NCI-H2227 treated with DMSO at 0.1 percent for 48 hours (cell line): ENCODE results near the gene SAPCD1.

Source experiments
- DNase-seq: peaks from one replicate; lab custom pipeline; 2025; lab: John Stamatoyannopoulos, UW

Gene SAPCD1

GRCh38 chr6:31762356-31762755, at the start of gene SAPCD1:
SAPCD1 (plus strand) TSS chr6:31762656; CDS start chr6:31763055, 399 bp downstream.
- DNase-seq = no peak

GRCh38 chr6:31713465-31713864, 49.0 kb upstream of the SAPCD1 start:
- DNase-seq = no peak

DNA sequence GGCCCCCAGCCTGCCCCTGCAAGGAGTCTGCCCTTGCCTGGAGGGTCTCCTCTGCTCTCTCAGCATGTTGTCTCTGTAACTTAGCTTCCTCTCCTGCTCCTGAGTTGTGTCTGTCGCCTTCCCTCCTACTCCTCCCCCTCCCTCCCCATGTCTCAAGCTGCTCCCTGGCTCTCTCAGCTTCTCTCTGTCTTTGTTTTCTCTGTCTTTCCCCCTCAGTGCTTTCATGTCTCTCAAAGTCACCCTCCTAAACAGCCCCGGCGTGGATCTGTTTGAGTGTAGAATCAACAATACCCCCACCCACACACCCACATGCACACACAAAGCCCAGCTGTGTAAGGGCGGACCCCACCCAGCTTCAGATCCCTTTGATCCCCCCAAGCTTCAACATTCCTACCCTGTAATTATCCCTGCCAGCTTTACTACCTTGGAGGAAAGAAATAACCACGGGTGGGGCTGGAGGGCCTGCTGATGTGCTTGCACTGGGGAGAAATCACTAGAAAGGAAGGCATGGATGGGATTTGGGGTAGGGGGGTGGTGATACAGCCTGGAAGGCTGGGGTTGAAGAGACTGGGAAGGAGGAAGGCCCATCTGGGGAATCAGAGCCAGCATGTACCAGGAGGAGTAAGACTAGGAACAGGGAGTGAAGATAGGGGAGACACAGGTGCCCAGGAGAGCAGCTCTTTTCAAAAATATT, 48.3 kb upstream of the SAPCD1 start:
- peak; percentile 95 for DNase-seq

DNA sequence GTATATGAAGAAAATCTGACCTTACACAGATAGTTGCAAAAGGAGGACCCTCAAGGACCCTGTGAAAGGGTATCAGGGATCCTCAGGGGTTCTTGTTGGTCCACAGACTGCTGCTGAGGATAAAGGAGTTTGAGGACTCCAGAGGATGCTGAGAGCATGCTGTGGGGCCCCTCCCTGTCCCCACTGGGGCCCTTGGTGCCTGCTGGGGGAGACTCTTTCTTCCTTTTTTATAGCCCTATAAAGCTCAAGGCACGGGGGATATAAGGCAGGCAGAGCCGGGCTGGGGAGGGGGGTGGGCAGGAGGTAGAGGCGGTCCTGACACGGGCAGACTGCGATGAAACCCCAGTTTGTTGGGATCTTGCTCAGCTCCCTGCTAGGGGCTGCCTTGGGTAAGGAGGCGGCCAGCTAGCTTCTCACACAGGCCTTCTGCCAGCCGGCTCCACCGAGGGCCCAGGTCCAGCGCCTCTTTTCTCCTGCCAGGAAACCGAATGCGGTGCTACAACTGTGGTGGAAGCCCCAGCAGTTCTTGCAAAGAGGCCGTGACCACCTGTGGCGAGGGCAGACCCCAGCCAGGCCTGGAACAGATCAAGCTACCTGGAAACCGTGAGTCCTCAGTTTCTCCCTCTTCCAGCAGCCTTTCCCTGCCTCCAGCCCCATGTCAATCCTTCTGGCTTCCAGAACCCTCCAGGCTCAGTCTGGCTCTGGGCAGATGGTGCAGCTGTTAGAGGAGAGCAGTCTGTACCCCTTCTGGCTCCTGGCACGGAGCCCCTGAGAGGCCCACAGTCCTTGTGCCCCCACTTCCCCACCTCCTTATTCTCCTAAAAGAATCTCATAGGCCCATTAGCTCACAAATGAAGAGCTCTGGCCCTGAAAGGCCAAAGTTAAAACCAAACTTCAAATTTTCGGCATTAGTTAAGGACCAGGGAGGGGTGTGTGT, 47.2 kb upstream of the SAPCD1 start, which contains the start of gene LY6G6D:
LY6G6D (plus strand) TSS at position 327 of the 937 bp plus-strand sequence; CDS start at position 335, 8 bp downstream.
- DNase-seq = no peak

- no peak for DNase-seq
These were observed 44.8 kb upstream of the SAPCD1 start for GRCh38 chr6:31717499-31718222.

- no peak for DNase-seq
These were observed 44.2 kb upstream of the SAPCD1 start for GRCh38 chr6:31718265-31718664.

DNA sequence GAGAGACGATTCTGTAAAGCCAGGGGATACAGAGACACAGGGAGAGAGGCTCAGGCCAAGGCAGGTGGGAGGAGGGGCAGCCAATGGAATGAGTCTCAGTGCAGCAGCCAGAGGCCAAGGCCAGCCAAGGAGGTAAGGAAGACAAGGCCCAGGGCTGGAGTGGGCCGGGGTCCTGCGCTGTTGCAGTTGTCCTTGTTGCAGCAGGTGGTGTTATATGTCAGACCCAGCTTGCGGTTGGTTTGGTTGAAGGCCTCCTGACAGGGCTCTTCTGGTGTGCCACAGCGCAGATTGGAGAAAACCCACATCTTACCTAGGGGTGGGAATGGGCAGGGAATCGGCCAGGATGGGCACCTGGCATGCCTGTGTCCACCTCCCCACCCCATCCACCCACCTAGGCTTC, 43.5 kb upstream of the SAPCD1 start:
- DNase-seq = no peak

DNA sequence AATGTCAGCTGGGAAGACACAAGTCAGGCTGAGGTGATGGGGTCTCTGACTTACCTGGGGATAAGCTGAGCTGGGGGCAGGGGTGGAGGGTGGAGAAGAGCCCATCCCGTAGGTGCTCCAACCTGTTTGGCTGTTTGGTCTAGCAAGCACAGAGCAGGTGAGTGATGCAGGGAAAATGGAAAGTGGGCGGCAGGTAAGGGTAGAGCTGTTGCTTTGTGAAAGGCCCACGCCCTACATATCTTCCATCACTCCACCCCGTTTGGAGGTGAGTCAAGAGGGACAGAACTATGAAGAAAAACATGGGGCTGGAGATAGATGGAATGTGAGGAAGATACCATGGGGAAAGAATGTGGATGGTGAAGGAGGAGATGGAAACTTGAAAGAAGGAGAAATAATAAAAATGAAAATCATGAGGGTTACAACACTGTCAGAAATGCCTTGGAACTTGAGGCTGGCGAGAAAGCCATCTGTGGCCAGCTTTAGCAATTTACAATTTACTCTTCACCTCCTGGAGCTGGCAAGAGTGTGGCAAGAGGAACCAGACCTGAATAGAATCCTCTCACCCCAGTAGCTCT, 42.2 kb upstream of the SAPCD1 start:
- no peak for DNase-seq

GRCh38 chr6:31721351-31722020, 41.0 kb upstream of the SAPCD1 start, which contains the start of gene LY6G6C:
LY6G6C (minus strand) TSS chr6:31721746; CDS start chr6:31721679, 67 bp downstream.
- no peak for DNase-seq

DNA sequence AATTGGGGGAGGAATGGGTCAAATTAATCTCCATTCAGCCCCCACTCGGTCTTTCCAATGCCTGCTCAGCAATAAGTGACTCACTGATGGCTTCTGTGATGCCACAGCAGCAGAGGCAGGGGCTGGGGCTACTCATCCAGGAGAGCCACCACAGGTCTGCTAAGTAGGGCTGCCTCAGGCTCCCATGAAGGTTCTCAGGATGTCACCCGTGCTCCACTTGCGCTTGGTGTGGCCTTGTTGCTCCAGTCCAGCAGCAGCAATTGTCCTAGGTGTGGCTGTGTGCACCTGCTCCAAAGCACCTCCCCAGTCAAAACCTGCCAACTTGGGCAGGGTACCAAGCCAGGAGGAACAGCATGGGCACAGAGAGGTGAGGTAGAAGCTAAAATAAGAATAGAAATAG, 40.3 kb upstream of the SAPCD1 start:
- no peak for DNase-seq

- DNase-seq = no peak
These were observed 39.0 kb upstream of the SAPCD1 start, which contains the start of gene MPIG6B for GRCh38 chr6:31723245-31723979. MPIG6B (plus strand) TSS chr6:31723373; CDS start chr6:31723384, 11 bp downstream.

DNA sequence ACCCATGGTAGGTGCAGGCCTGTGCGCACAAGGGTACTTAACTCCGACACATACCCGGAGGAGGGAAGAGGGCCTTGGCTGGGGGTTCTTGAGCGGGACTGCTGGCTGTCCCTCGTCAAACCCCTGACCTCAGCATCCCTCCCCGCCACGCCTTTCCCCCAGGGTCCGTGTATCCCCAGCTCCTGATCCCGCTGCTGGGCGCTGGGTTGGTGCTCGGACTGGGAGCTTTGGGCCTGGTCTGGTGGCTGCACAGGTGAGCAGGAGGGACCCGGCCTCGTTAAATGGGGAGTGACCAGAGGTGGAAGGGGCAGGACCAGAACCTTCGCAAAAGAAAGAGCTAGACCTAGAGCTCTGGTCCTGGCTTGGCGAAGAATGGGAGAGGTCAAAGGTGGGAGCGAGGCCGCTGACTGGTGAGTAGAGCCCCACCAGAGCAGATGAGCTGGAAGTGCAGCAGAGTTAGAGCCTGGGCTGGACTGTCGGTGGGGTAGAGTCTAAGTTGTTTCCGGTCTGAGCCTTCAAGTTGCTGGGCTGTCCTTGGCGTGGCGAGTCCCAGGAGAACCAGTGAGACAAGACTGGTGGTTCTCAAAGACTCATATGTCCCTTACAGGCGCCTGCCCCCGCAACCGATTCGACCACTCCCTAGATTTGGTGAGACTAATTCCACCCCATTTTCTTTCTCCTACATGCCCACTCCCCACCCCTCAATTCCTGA, 38.3 kb upstream of the SAPCD1 start:
- DNase-seq = no peak

GRCh38 chr6:31725502-31726350, 36.7 kb upstream of the SAPCD1 start:
- no peak for DNase-seq

DNA sequence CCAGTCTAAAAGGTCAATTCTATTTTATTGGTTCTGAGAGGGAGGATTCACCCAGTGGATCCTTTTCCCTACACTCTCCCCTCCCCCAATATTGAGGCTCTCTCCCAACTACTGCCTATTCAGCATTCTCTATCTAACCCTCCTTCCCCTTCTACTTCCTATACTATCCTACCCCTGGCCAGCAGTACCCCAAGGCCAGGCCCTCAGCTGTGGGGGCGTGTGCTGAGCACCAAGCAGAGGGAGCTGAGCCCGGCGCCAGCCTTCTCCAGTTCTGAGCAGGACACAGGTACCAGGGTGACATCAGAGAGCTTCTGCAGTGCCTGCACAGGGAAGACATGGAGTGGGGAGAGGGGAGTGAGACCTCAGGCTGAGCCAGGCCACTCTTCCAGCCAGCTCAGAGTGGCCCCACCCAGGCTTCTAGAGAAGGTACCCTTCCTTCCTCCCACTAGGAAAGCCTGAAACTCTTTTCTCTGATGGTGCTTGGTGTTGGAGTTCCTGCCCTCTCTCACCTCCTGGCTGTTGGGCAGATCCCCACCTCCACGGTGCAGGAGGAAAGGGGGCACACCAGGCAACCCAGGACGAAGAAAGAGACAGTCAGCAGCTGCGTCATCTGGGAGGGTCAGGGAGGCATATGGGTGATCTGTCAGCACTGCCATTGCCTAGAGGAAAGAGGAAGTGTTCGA, 35.3 kb upstream of the SAPCD1 start:
- no peak for DNase-seq

DNA sequence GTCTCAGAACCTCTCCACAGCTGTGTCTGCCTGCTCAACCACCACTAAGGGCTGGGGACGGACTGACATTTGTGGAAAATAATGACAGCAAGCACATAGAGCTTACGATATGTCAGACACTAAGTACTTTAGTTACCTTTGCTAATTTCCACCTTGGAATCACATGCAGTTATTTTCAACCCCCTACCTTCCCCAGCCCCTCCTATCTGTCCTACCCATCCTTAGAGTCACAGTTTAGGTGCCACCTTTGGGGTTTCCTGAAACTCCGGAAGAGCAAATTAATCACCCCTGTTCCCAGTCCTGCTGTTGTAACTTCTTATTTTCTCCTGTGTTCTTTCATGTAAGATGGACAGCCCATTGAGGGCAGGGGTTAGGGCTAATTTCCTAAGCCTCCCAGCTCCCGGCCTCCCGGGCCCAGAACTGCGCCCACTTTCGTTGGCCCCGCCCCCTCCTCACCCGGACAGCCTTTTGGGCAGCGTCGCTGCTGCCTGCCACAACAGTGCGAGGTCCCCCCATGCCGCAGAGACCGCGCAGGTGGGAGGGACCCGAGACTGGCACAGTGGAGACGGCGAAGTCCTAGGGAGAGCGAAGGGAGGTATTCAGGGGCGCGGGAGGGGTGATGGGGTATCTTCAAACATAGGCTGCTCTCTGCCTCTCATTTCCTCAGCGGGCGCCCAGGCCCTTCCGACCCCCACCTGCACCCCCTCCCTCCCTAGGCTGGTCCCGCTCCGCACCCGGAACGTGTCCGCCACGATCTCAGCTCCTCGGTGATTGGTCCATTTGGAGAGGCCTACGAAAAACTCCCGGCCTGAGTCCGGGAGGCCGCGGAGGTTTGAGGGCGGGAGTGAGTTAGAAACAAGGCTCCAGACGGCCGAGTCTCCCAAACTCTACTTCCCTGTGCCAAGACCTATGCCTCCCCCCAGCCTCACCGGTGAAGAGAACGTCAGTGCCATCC, 34.5 kb upstream of the SAPCD1 start:
- DNase-seq = no peak

GRCh38 chr6:31728767-31729514, 33.5 kb upstream of the SAPCD1 start, which contains the start of gene DDAH2:
DDAH2 (minus strand) TSS chr6:31729299; CDS start chr6:31729161, 138 bp downstream.
- no peak for DNase-seq
